ENCODE results near the gene SPTSSB. TPM values are rescaled to one million over a fixed set of nuclear protein-coding genes. Genes with fewer than 3 reads are reported as not detected.

The SPTSSB gene
- total RNA-seq, 6 experiments from 2014 or later, result 0.07 to 1.4 TPM; not detected in 4

DNA sequence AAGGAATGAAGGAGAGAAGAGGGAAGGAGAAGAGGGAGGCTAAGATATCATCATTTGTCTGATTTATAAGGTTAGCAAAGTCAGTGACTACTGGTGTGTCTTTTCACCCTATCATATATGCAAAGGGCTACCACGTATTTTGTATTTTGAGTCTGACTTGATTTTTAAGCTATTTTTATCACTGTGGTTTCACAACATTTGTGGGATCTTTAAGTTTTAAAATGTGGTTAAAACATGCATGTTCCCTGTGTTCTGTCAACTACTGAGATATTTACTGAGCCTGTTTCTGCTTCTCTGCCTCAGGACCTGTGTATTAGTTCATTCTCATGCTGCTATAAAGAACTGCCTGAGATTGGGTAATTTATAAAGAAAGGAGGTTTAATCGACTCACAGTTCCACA is 22.5 kb upstream of the SPTSSB start:
- 58% methylated on average over 2 of the region's 2 CpGs for WGBS (ENCODE audit: insufficient coverage, low coverage, low lambda C conversion rate, missing lambda C conversion rate)
- Histone ChIP-seq H3K27ac (no peak overlapping the region), H3K36me3 (no peaks in the 10 kb centered on the region), H3K4me3 (no peak overlapping the region), H3K4me1 (peaks cover 0 to 10% (median 0%) of the 10 kb centered on the region in 4 donors), H3K9me3 (no peaks in the 10 kb centered on the region), H3K27me3 (no peaks in the 10 kb centered on the region)
- intact Hi-C loops (cut with DNase I), result no loop called here
- ATAC-seq, result no peak
- TF ChIP-seq CTCF (IDR thresholded peaks at IDR 0.05) (no peak), POLR2A (IDR thresholded peaks at IDR 0.05) (no peak)
- DNase-seq, result no peak

- Histone ChIP-seq H3K4me3 (no peak overlapping the region), H3K27me3 (no peaks in the 10 kb centered on the region), H3K27ac (no peak overlapping the region), H3K9me3 (no peaks in the 10 kb centered on the region), H3K4me1 (peaks cover 0 to 10% (median 0%) of the 10 kb centered on the region in 4 donors), H3K36me3 (no peaks in the 10 kb centered on the region)
- intact Hi-C loops (cut with DNase I), result no loop called here
- no peak for TF ChIP-seq CTCF (IDR thresholded peaks at IDR 0.05)
- TF ChIP-seq POLR2A (IDR thresholded peaks at IDR 0.05), result no peak
- DNase-seq (no peak), ATAC-seq (peak; percentile 66 to 88 (median 70))
These were observed 22.0 kb upstream of the SPTSSB start for GRCh38 chr3:161393310-161393709.

- no peaks in the 10 kb centered on the region for H3K36me3 ChIP-seq
- no peaks in the 10 kb centered on the region for H3K27me3 ChIP-seq
- intact Hi-C loops (cut with DNase I), result no loop called here
- DNase-seq, result no peak
- no peaks in the 10 kb centered on the region for H3K9me3 ChIP-seq
- H3K4me3 ChIP-seq, result no peak overlapping the region
- 64% methylated on average over 1 of the region's 1 CpG for WGBS (ENCODE audit: insufficient coverage, low coverage, low lambda C conversion rate, missing lambda C conversion rate)
- no peak overlapping the region for H3K27ac ChIP-seq
- peaks cover 0 to 10% (median 0%) of the 10 kb centered on the region in 4 donors for H3K4me1 ChIP-seq
- no peak for TF ChIP-seq CTCF (IDR thresholded peaks at IDR 0.05)
- TF ChIP-seq POLR2A (IDR thresholded peaks at IDR 0.05), result no peak
- ATAC-seq, result no peak
These were observed 21.5 kb upstream of the SPTSSB start for GRCh38 chr3:161392853-161393252.

DNA sequence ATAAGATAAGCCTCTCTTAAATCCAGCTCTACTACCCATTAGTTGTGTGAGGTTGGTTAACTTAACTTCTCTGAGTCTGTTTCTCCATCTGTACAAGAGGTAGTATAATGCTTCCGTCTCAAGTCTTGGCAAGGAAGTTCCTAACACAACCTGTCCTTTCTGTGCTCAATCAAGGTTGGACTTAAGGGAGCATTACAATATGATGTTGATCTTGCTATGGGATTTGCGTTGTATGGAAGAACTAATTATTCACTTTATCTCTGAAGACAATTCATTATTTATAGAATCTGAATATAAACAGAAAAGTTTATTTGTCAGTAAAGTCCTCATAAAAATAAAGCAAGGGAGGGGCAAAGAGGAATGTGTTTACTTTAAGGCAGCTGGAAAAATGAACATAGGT is 18.9 kb upstream of the SPTSSB start:
- DNase-seq, result no peak

More for the DNA sequence above, 18.9 kb upstream of the SPTSSB start:
- Histone ChIP-seq H3K9me3 (no peaks in the 10 kb centered on the region), H3K4me3 (no peak overlapping the region), H3K36me3 (no peaks in the 10 kb centered on the region), H3K27ac (no peak overlapping the region), H3K4me1 (peaks cover 0 to 10% (median 0%) of the 10 kb centered on the region in 4 donors), H3K27me3 (no peaks in the 10 kb centered on the region)
- intact Hi-C loops (cut with DNase I), result no loop called here
- no peak for ATAC-seq
- WGBS (ENCODE audit: insufficient coverage, low coverage, low lambda C conversion rate, missing lambda C conversion rate), result 31% methylated on average over 2 of the region's 2 CpGs
- TF ChIP-seq CTCF (IDR thresholded peaks at IDR 0.05) (no peak), POLR2A (IDR thresholded peaks at IDR 0.05) (no peak)

Measured in right lobe of liver (tissue), 6 donors.